Neutrophil (primary cell): Measurements from ENCODE around the gene CASP6.

Experiments used
- H3K27ac ChIP-seq: fragments of 200-600 bp; sonication (generic); 2 replicates; pipeline ENCODE4 v1.5.1; 2016; ENCODE audit warnings: mild to moderate bottlenecking, moderate library complexity
- H3K27me3 ChIP-seq: fragments of 200-600 bp; sonication (generic); 2 replicates; pipeline ENCODE4 v1.6.0; 2016; ENCODE audit warnings: mild to moderate bottlenecking
- H3K36me3 ChIP-seq: fragments of 200-600 bp; sonication (generic); 2 replicates; pipeline ENCODE4 v1.5.1; 2017
- H3K4me1 ChIP-seq, 2 experiments: fragments of 200-600 bp in 1 of 2; sonication (generic) in 1 of 2; 1 replicate in 1 of 2; 2 replicates in 1 of 2; pipeline versions ENCODE4 v1.5.1 to v1.6.1; 2013 to 2016; ENCODE audit warnings: low read depth in 1 of 2, low read length in 1 of 2, mild to moderate bottlenecking in 1 of 2, moderate library complexity in 1 of 2; ENCODE audit not compliant: control insufficient read depth in 1 of 2, insufficient read depth in 1 of 2
- H3K4me3 ChIP-seq, 2 experiments: fragments of 200-600 bp in 1 of 2; sonication (generic) in 1 of 2; 1 replicate in 1 of 2; 2 replicates in 1 of 2; pipeline ENCODE4 v1.5.1; 2013 to 2016; ENCODE audit warnings: low read depth in 1 of 2, low read length in 1 of 2, mild to moderate bottlenecking in 1 of 2, moderate library complexity in 1 of 2
- H3K9me3 ChIP-seq: fragments of 200-600 bp; sonication (generic); 2 replicates; pipeline ENCODE4 v1.5.1; 2016
- TF ChIP-seq, protein P1 (sequence below): fragments of 200-600 bp; sonication (generic); IDR thresholded peaks from 2 replicates; pipeline ENCODE4 v1.5.1; 2016; ENCODE audit warnings: antibody characterized with exemption

The CASP6 gene

GRCh38 chr4:109703664-109704361 lies 568 bp upstream of the CASP6 start:
- peak overlapping the region; percentile 70 to 71 for H3K4me3 ChIP-seq
- H3K9me3 ChIP-seq, result no peaks in the 10 kb centered on the region
- peaks cover 18 to 25% of the 10 kb centered on the region in 2 experiments for H3K4me1 ChIP-seq
- no peaks in the 10 kb centered on the region for H3K27me3 ChIP-seq
- no peaks in the 10 kb centered on the region for H3K36me3 ChIP-seq
- TF ChIP-seq, protein P1, sequence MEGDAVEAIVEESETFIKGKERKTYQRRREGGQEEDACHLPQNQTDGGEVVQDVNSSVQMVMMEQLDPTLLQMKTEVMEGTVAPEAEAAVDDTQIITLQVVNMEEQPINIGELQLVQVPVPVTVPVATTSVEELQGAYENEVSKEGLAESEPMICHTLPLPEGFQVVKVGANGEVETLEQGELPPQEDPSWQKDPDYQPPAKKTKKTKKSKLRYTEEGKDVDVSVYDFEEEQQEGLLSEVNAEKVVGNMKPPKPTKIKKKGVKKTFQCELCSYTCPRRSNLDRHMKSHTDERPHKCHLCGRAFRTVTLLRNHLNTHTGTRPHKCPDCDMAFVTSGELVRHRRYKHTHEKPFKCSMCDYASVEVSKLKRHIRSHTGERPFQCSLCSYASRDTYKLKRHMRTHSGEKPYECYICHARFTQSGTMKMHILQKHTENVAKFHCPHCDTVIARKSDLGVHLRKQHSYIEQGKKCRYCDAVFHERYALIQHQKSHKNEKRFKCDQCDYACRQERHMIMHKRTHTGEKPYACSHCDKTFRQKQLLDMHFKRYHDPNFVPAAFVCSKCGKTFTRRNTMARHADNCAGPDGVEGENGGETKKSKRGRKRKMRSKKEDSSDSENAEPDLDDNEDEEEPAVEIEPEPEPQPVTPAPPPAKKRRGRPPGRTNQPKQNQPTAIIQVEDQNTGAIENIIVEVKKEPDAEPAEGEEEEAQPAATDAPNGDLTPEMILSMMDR, result no peak
- peak overlapping the region; percentile 67 for H3K27ac ChIP-seq

DNA sequence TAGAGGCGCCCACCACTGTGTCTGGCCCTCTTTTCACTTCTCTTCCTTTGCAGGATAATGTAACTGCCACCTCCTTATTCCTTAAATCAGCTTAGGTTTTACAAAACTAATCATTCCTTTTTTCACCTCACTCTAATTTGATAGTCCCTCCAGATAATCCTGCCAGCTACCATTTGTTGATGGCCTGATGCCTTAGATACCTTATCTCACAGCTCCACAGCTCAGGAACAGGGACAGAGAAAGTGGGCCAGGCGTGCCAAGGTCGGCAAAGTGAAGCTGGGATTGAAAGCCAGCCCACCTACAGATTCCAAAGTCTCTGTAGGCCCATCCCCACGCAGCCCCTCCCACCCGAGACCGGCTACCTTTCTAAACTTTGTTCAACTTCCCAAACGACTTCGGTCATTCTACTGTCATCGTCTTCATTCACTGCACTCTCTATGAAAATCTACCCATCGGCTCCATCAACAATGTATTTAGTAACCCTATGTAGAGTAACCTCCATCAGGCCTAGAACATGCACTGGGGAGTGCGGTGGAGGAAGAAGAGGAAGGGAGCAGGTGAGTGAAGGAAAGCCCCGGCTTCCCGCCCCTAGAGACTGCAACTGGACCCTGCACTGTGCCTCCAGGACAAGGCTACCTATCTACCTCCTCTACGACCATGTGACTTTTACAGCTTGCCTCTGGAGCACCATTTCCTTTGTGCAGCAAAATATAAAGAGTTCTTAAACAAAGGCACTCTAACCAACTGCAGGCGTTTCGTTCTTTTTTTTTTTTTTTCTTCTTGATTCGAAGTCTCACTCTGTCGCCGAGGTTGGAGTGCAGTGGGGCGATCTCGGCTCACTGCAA lies 1.5 kb downstream of the CASP6 start:
- H3K4me1 ChIP-seq, result peaks cover 18 to 25% of the 10 kb centered on the region in 2 experiments
- peak overlapping the region; percentile 70 to 71 for H3K4me3 ChIP-seq
- no peaks in the 10 kb centered on the region for H3K36me3 ChIP-seq
- no peak overlapping the region for H3K27ac ChIP-seq
- no peaks in the 10 kb centered on the region for H3K9me3 ChIP-seq
- H3K27me3 ChIP-seq, result no peaks in the 10 kb centered on the region
- TF ChIP-seq, protein P1, result no peak

GRCh38 chr4:109699553-109700225 lies 3.6 kb downstream of the CASP6 start:
- Histone ChIP-seq H3K27ac (no peak overlapping the region), H3K9me3 (no peaks in the 10 kb centered on the region), H3K4me1 (peaks cover 18 to 25% of the 10 kb centered on the region in 2 experiments), H3K4me3 (no peak overlapping the region), H3K36me3 (no peaks in the 10 kb centered on the region), H3K27me3 (no peaks in the 10 kb centered on the region)
- TF ChIP-seq, protein P1, result no peak

DNA sequence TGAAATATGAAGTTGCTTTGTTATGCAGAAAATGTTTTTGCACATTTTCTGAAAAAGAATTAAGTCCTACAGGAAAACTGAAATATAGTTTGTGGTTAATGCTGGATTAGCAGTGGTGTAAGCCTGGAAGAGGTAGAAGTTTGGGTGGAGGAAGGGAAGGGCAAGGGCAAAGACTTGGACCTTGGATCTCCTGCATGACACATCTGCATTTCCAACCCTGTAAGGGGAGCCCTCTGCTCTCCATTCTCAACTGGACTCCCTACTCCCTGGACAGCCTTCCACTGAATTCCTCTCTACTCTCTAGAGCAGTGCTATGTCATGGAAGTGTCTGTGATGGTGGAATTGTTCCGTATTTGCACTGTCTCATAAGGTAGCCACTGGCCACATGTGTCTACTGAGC lies 4.6 kb downstream of the CASP6 start:
- no peaks in the 10 kb centered on the region for H3K27me3 ChIP-seq
- TF ChIP-seq, protein P1, result no peak
- no peak overlapping the region for H3K27ac ChIP-seq
- H3K9me3 ChIP-seq, result no peaks in the 10 kb centered on the region
- peaks cover 5% of the 10 kb centered on the region for H3K36me3 ChIP-seq
- no peak overlapping the region for H3K4me3 ChIP-seq
- H3K4me1 ChIP-seq, result peaks cover 14 to 21% of the 10 kb centered on the region in 2 experiments

DNA sequence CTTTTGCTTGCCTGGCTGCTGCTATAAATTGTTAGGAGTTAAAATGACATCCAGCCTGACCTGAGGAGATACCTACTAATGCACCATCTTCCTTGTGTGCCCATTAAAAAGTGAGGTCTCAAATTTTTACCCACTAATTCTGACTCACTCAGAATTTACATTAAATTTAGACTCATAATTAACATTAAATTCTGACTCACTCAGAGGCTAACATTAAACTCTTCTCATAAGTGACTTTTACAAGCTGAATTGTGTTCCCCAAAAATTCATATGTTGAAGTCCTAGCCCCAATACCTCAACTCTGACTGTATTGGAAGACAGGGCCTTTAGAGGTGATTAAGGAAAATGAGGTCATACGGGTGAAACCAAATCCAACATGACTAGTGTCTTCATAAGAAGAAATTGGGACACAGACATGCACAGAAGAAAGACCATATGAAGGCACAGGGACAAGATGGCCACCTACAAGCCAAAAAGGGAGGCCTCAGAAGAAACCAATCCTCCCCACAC lies 11.8 kb downstream of the CASP6 start:
- H3K4me1 ChIP-seq, result no peaks in the 10 kb centered on the region
- H3K9me3 ChIP-seq, result no peaks in the 10 kb centered on the region
- H3K4me3 ChIP-seq, result no peak overlapping the region
- no peaks in the 10 kb centered on the region for H3K27me3 ChIP-seq
- TF ChIP-seq, protein P1, result no peak
- no peak overlapping the region for H3K27ac ChIP-seq
- peaks cover 14% of the 10 kb centered on the region for H3K36me3 ChIP-seq
